ENCODE measurements around the gene DNMT3B. TPM values are rescaled to one million over a fixed set of nuclear protein-coding genes. Genes with fewer than 3 reads are reported as not detected.

DNMT3B gene
- total and polyA plus RNA-seq, 9 of the 15 experiments (the other 6 are each of a cell fraction or from before 2014, with no cell fraction given), result 9.3 to 74.8 (median 49.1) TPM

GRCh38 chr20:32855387-32855786, 93.2 kb downstream of the DNMT3B start:
- BruUV-seq (replicated peaks), result no TSS peak
- WGBS (ENCODE audit: insufficient coverage, low coverage, missing lambda C conversion rate), result 75% methylated on average over 7 of the region's 7 CpGs
- DNase-seq (ENCODE audit: extremely low read depth in 1 of 4, low spot score in 3 of 4) (no peak), FAIRE-seq (no peak), ATAC-seq (no peak)
- Histone ChIP-seq H3K36me3 (ENCODE audit: control insufficient read depth, insufficient read depth, low read length) (peaks cover 47% of the 10 kb centered on the region; the same call in 2 of the 3 replicates), H2AFZ (ENCODE audit: low read depth, low read length) (no peak overlapping the region), H3K79me2 (ENCODE audit: control insufficient read depth, insufficient read depth, low read length) (no peaks in the 10 kb centered on the region), H3K4me2 (ENCODE audit: insufficient read depth, low read length) (no peak overlapping the region), H3K27me3 (ENCODE audit: control insufficient read depth in 2 of 2, insufficient read depth in 2 of 2, low read length in 2 of 2) (no peaks in the 10 kb centered on the region), H3K27ac (ENCODE audit: extremely low read depth, low read depth, low read length) (no peak overlapping the region), H3K4me3 (no peak overlapping the region), H3K4me1 (replicated peaks in 1 of 2; ENCODE audit: control insufficient read depth in 2 of 2, insufficient read depth in 2 of 2, low read length in 2 of 2) (peaks cover 0 to 2% of the 10 kb centered on the region in 2 experiments; a peak in 2 of 5 replicates), H3K9me3 (replicated peaks; ENCODE audit: control insufficient read depth, insufficient read depth, low read depth, low read length) (no peaks in the 10 kb centered on the region), H3K9me1 (ENCODE audit: control insufficient read depth, insufficient read depth, low read length) (no peaks in the 10 kb centered on the region), H4K20me1 (replicated peaks; ENCODE audit: control insufficient read depth, insufficient read depth, low read length) (0 out of 2 replicates have a peak, but pooled peaks cover 3% of the 10 kb centered on the region), H3K9ac (ENCODE audit: insufficient read depth in 1 of 2, low read depth in 2 of 2, low read length in 2 of 2) (no peak overlapping the region)
- POLR2A ChIA-PET, result interaction anchor here (0.5 to 2.2 kb wide), 2 partner anchors 12 to 183 kb away, joined by 8 read pairs; no protein-coding TSS in a partner anchor
- CTCF ChIA-PET (ENCODE audit: low intra/inter-chr PET ratio), result no interaction called here
- intact Hi-C loops (cut with micrococcal nuclease), result loop anchor here (10.0 kb wide), 1 partner anchor 51 kb away; no protein-coding TSS in a partner anchor
- TF ChIP-seq ATF4 (CRISPR knock-in tag; IDR thresholded peaks at IDR 0.05) (no peak), RREB1 (CRISPR knock-in tag; IDR thresholded peaks at IDR 0.05) (no peak), CBX8 (IDR thresholded peaks at IDR 0.05; ENCODE audit: borderline replicate concordance, extremely low read depth, low read depth, low read length, poor library complexity, severe bottlenecking) (no peak), ZBTB26 (CRISPR knock-in tag; IDR thresholded peaks at IDR 0.05) (no peak), RNF219 (CRISPR knock-in tag; IDR thresholded peaks at IDR 0.05) (no peak)
- in situ Hi-C loops (cut with MboI), result no loop called here

Measured in K562 (cell line).